Stomach (tissue), 4 donors: ENCODE data around the gene GAK.

ENCODE experiments used
- CTCF ChIP-seq, 7 experiments: fragments of 450-650 bp in 4 of 7; fragments of 200-600 bp in 3 of 7; sonication (generic) in 3 of 7; IDR thresholded peaks; one replicate each; pipeline ENCODE4 v1.5.1; 2016 to 2019; ENCODE audit warnings: antibody characterized with exemption in 7 of 7, control low read depth in 2 of 7, mild to moderate bottlenecking in 1 of 7
- EP300 ChIP-seq: sonication (generic); formaldehyde crosslinking; IDR thresholded peaks from one replicate; pipeline ENCODE4 v1.6.1; 2017; ENCODE audit warnings: antibody characterized with exemption

- no peak for TF ChIP-seq CTCF (IDR thresholded peaks at IDR 0.05)
- no peak for TF ChIP-seq EP300
These were observed 42.6 kb downstream of the GAK start for GRCh38 chr4:889516-889915.
